Nephron progenitor cell (in vitro differentiated cells): ENCODE results near the gene CXCR1.

Source experiments
- DNase-seq: peaks from one replicate; pipeline ENCODE4 v3.0.0; 2021
- H3K27ac Mint-ChIP-seq: 2 replicates; pipeline ENCODE4 v1.8.0; 2021; ENCODE audit warnings: mild to moderate bottlenecking, moderate library complexity, mixed read lengths
- H3K27me3 Mint-ChIP-seq: 2 replicates; pipeline ENCODE4 v1.8.0; 2021; ENCODE audit warnings: mild to moderate bottlenecking, low read depth, mixed read lengths; ENCODE audit not compliant: poor library complexity
- H3K36me3 Mint-ChIP-seq: 2 replicates; pipeline ENCODE4 v1.8.0; 2021; ENCODE audit warnings: low read depth, mixed read lengths
- H3K4me1 Mint-ChIP-seq: 2 replicates; pipeline ENCODE4 v1.8.0; 2021; ENCODE audit warnings: mixed read lengths
- H3K4me3 Mint-ChIP-seq: 2 replicates; pipeline ENCODE4 v1.8.0; 2021; ENCODE audit warnings: mild to moderate bottlenecking, moderate library complexity, mixed read lengths
- H3K9me3 Mint-ChIP-seq: 2 replicates; pipeline ENCODE4 v1.8.0; 2021; ENCODE audit warnings: mild to moderate bottlenecking, moderate library complexity, mixed read lengths
- CTCF ChIP-seq: fragments of 200-600 bp; sonication (generic); IDR thresholded peaks from 2 replicates; pipeline ENCODE4 v1.5.0; 2021; ENCODE audit warnings: antibody characterized with exemption

Gene CXCR1

DNA sequence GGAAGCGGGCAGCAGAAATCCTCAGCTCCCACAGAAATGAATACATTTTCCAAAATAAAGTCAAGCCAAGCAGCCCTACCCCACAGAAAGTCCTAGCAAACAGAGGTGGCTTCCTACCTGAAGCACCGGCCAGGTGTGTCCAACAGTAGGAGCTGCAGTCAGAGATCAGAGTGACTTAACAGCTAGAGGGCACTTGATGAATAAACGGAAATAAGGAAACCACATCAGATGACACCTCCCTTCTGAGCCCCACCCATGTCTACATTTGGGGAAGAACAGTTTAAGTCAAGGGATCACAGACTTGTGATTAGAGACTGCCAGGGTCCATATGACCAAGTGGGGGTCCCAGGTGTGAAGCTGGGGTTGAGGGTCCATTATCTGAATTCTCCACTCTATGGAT is at the start of gene CXCR1:
Gene CXCR1, minus strand, starts transcription at position 172 of the 400 bp plus-strand sequence. CDS start 1,751 bp downstream, outside the sequence.
- no peak for DNase-seq
- Mint-ChIP-seq H3K4me3 (no peak within 1 kb of the TSS), H3K27me3 (peaks cover 59% of the 10 kb centered on the region), H3K27ac (no peak within 1 kb of the TSS), H3K4me1 (peaks cover 5% of the 10 kb centered on the region), H3K36me3 (no peaks in the 10 kb centered on the region), H3K9me3 (peaks cover 6% of the 10 kb centered on the region)
- TF ChIP-seq CTCF = no peak

DNA sequence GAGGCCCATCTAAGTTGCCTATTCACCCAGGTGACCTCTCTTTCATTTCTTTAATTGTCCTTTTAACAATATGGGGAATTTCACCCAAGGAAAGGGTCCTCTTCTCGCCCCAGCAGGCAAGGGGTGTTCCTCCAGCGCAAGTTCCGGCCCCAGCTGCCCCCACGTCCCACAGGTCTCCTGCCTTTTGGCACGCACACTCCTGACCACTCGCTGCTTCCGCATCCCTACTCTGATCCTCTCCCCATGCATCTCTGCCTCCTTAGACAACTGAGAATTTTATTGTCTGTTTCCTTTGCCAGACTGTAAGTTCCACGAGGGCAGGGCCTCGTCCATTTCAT is 49.5 kb upstream of the CXCR1 start:
- no peak for TF ChIP-seq CTCF

DNA sequence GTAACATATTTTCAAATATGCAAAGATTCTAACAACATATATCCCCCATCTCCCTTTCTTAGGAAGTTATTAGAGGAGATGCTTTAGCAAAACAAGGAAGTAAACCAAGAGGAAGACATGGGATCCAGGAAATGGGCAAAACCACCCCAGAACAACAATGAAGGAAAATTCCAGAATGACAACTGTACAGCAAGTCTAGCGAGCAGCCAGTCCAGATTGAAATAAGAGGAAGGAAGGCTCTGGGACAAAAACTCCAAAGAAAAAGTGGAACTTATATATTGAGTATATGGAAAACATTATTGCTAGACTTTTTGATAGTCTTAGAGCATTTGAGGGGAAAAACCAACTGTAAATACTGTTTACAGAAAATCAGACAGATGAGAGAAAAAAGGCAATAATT is 47.4 kb upstream of the CXCR1 start:
- H3K4me3 Mint-ChIP-seq = no peak overlapping the region
- DNase-seq = no peak
- H3K36me3 Mint-ChIP-seq = peaks cover 7% of the 10 kb centered on the region
- H3K27me3 Mint-ChIP-seq = peaks cover 34% of the 10 kb centered on the region
- H3K27ac Mint-ChIP-seq = no peak overlapping the region
- H3K9me3 Mint-ChIP-seq = peaks cover 9% of the 10 kb centered on the region
- no peak for TF ChIP-seq CTCF
- peaks cover 22% of the 10 kb centered on the region for H3K4me1 Mint-ChIP-seq

More for the DNA sequence above, 49.5 kb upstream of the CXCR1 start:
- peak overlapping the region; percentile 95 for H3K4me3 Mint-ChIP-seq
- H3K9me3 Mint-ChIP-seq = no peaks in the 10 kb centered on the region
- peaks cover 23% of the 10 kb centered on the region for H3K27me3 Mint-ChIP-seq
- DNase-seq = no peak
- peak overlapping the region; percentile 73 for H3K27ac Mint-ChIP-seq
- peaks cover 44% of the 10 kb centered on the region for H3K4me1 Mint-ChIP-seq
- peaks cover 5% of the 10 kb centered on the region for H3K36me3 Mint-ChIP-seq

DNA sequence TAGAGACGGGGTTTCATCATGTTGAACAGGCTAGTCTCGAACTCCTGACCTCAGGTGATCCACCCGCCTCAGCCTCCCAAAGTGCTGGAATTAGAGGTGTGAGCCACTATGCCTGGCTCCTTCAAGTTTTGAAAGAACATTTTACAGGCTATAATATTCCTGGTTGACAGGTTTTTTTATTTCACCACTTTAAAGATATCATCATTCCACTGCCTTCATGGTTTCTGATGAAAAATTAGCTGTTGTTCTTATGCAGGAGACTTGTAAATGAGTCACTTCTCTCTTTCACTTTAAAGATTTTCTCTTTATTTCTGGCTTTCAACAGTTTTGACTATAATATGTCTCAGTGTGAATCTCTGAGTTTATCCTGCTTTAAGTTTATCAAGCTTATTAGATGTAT is 42.3 kb upstream of the CXCR1 start:
- H3K36me3 Mint-ChIP-seq = peaks cover 7% of the 10 kb centered on the region
- H3K27ac Mint-ChIP-seq = no peak overlapping the region
- DNase-seq = no peak
- no peak overlapping the region for H3K4me3 Mint-ChIP-seq
- peaks cover 11% of the 10 kb centered on the region for H3K9me3 Mint-ChIP-seq
- H3K27me3 Mint-ChIP-seq = peaks cover 47% of the 10 kb centered on the region
- TF ChIP-seq CTCF = no peak
- H3K4me1 Mint-ChIP-seq = no peaks in the 10 kb centered on the region

DNA sequence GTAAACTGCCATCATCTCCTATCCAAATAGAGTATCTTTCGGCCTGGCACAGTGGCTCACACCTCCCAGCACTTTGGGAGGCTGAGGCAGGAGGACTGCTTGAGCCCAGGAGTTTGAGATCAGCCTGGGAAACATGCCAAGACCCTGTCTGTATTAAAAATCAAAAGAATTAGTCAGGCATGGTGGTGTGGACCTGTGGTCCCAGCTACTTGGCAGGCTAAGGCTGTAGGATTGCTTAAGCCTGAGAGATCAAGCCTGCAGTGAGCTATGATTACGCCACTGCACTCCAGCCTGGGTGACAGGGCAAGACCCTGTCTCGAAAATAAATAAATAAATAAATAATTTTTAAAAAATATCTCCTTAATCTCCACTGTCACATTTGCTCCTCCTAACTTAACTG is 35.5 kb upstream of the CXCR1 start:
- no peak for DNase-seq
- Mint-ChIP-seq H3K4me3 (no peak overlapping the region), H3K4me1 (no peaks in the 10 kb centered on the region), H3K27me3 (peaks cover 53% of the 10 kb centered on the region), H3K9me3 (no peaks in the 10 kb centered on the region), H3K27ac (no peak overlapping the region), H3K36me3 (no peaks in the 10 kb centered on the region)
- no peak for TF ChIP-seq CTCF

GRCh38 chr2:218196974-218197373 is 30.2 kb upstream of the CXCR1 start:
- TF ChIP-seq CTCF = no peak
- Mint-ChIP-seq H3K27me3 (peaks cover 43% of the 10 kb centered on the region), H3K4me3 (no peak overlapping the region), H3K36me3 (no peaks in the 10 kb centered on the region), H3K9me3 (no peaks in the 10 kb centered on the region), H3K27ac (no peak overlapping the region), H3K4me1 (no peaks in the 10 kb centered on the region)
- no peak for DNase-seq
